ENCODE data around the gene HOXB3. TPM values are rescaled to one million over a fixed set of nuclear protein-coding genes. Genes with fewer than 3 reads are reported as not detected.
A peak's percentile ranks its signal among the peaks of the same experiment; 100 is the strongest.

Gene HOXB3
- total RNA-seq, 4 donors from 2014 or later, result 10.8 to 34.9 (median 28.7) TPM

GRCh38 chr17:48506246-48506645 is 83.8 kb downstream of the HOXB3 start:
- H3K9me3 ChIP-seq, result no peaks in the 10 kb centered on the region
- intact Hi-C loops (cut with DNase I), result no loop called here
- TF ChIP-seq POLR2AphosphoS5 (IDR thresholded peaks at IDR 0.05) (no peak), POLR2A (IDR thresholded peaks at IDR 0.05; ENCODE audit: low read depth) (no peak), EP300 (IDR thresholded peaks at IDR 0.05) (no peak)
- TF ChIP-seq, protein P1, sequence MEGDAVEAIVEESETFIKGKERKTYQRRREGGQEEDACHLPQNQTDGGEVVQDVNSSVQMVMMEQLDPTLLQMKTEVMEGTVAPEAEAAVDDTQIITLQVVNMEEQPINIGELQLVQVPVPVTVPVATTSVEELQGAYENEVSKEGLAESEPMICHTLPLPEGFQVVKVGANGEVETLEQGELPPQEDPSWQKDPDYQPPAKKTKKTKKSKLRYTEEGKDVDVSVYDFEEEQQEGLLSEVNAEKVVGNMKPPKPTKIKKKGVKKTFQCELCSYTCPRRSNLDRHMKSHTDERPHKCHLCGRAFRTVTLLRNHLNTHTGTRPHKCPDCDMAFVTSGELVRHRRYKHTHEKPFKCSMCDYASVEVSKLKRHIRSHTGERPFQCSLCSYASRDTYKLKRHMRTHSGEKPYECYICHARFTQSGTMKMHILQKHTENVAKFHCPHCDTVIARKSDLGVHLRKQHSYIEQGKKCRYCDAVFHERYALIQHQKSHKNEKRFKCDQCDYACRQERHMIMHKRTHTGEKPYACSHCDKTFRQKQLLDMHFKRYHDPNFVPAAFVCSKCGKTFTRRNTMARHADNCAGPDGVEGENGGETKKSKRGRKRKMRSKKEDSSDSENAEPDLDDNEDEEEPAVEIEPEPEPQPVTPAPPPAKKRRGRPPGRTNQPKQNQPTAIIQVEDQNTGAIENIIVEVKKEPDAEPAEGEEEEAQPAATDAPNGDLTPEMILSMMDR (IDR thresholded peaks at IDR 0.05), result no peak
- peaks cover 0 to 24% (median 8%) of the 10 kb centered on the region in 4 donors for H3K4me1 ChIP-seq
- no peak for DNase-seq (ENCODE audit: extremely low spot score)
- H3K36me3 ChIP-seq, result no peaks in the 10 kb centered on the region
- no peak overlapping the region for H3K4me3 ChIP-seq
- no peaks in the 10 kb centered on the region for H3K27me3 ChIP-seq
- WGBS, result 70% methylated on average over 5 of the region's 5 CpGs
- no peak overlapping the region for H3K27ac ChIP-seq (replicated peaks in 1 of 4)

- Histone ChIP-seq H3K27me3 (no peaks in the 10 kb centered on the region), H3K4me1 (peaks cover 0 to 29% (median 12%) of the 10 kb centered on the region in 4 donors), H3K4me3 (no peak overlapping the region), H3K9me3 (no peaks in the 10 kb centered on the region), H3K36me3 (no peaks in the 10 kb centered on the region), H3K27ac (replicated peaks in 1 of 4) (no peak overlapping the region)
- DNase-seq (ENCODE audit: extremely low spot score), result no peak
- intact Hi-C loops (cut with DNase I), result no loop called here
- WGBS, result 28% methylated on average over 1 of the region's 1 CpG
- TF ChIP-seq EP300 (IDR thresholded peaks at IDR 0.05) (no peak), POLR2AphosphoS5 (IDR thresholded peaks at IDR 0.05) (peak; percentile 46 to 68), POLR2A (IDR thresholded peaks at IDR 0.05; ENCODE audit: low read depth) (no peak)
Measured at GRCh38 chr17:48505788-48506187, 84.3 kb downstream of the HOXB3 start.

DNA sequence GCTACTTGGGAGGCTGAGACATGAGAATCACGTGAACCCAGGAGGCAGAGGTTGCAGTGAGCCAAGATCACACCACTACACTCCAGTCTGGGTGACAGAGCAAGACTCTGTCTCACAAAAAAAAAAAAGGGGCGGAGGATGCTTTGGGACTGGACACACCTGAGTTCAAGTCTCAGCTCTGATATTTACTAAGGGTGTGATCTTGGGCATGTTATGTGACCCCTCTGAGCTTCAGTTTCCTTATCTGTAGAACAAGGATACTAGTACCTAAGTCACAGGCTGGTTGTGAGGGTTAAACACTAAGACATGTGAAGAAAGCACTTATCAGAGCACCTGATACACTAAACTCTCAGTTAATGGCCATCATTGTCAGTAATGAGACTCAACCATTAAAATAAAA is 85.1 kb downstream of the HOXB3 start:
- intact Hi-C loops (cut with DNase I), result no loop called here
- no peak overlapping the region for H3K4me3 ChIP-seq
- no peaks in the 10 kb centered on the region for H3K36me3 ChIP-seq
- WGBS, result 90% methylated on average over 2 of the region's 2 CpGs
- DNase-seq (ENCODE audit: extremely low spot score), result no peak
- H3K4me1 ChIP-seq, result peaks cover 0 to 35% (median 16%) of the 10 kb centered on the region in 4 donors
- H3K27ac ChIP-seq (replicated peaks in 1 of 4), result no peak overlapping the region
- TF ChIP-seq POLR2A (IDR thresholded peaks at IDR 0.05; ENCODE audit: low read depth), result no peak
- TF ChIP-seq, protein P1 (IDR thresholded peaks at IDR 0.05), result no peak
- TF ChIP-seq EP300 (IDR thresholded peaks at IDR 0.05), result no peak
- TF ChIP-seq POLR2AphosphoS5 (IDR thresholded peaks at IDR 0.05), result no peak
- no peaks in the 10 kb centered on the region for H3K27me3 ChIP-seq
- H3K9me3 ChIP-seq, result no peaks in the 10 kb centered on the region

DNA sequence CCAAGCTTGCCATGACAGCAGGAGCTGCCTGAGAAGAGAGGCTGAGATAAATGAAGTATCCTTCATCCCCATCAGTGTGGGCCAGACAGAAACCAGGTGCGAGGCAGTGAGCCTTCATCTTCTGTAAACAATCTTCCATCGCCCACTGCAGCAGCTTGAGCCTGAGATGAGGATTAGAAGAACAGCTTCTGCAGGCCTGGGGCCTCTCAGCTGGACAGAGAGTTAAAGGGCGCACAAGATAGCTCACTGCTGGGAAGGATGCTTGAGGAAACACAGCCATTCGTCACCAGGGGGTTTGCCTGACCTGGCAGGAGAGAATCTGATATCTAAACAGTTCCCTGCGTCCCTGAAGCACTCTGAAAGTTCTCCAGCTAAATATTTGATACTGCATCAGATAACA is 86.3 kb downstream of the HOXB3 start:
- DNase-seq (ENCODE audit: extremely low spot score), result no peak
- Histone ChIP-seq H3K27ac (replicated peaks in 1 of 4) (peak overlapping the region in 2 of 4 donors; percentile 11 to 56), H3K4me1 (peaks cover 0 to 35% (median 16%) of the 10 kb centered on the region in 4 donors), H3K9me3 (no peaks in the 10 kb centered on the region), H3K36me3 (no peaks in the 10 kb centered on the region), H3K4me3 (no peak overlapping the region), H3K27me3 (no peaks in the 10 kb centered on the region)
- 63% methylated on average over 5 of the region's 5 CpGs for WGBS
- TF ChIP-seq, protein P1 (IDR thresholded peaks at IDR 0.05), result no peak
- TF ChIP-seq POLR2AphosphoS5 (IDR thresholded peaks at IDR 0.05) (no peak), EP300 (IDR thresholded peaks at IDR 0.05) (no peak), POLR2A (IDR thresholded peaks at IDR 0.05; ENCODE audit: low read depth) (no peak)
- intact Hi-C loops (cut with DNase I), result no loop called here

DNA sequence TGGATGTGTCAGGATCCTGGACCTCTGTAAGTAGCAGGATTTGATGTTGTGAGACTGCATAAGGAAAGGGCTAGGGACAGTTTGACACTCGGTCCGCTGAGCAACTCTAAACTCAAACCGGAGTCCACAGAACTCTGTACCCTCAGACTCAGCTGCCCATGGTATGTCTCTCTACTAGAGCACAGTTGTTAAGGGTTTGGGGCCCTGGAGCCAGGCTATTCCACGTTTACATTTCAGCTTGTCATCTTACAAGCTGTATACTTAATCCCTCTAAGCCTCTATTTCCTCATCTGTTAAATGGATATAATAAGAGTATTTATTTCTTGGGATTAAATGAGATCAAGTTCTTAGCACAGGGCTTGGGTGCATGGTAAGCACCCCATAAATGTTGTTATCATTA is 87.1 kb downstream of the HOXB3 start:
- intact Hi-C loops (cut with DNase I), result no loop called here
- no peak for TF ChIP-seq EP300 (IDR thresholded peaks at IDR 0.05)
- TF ChIP-seq POLR2AphosphoS5 (IDR thresholded peaks at IDR 0.05), result no peak
- no peak for TF ChIP-seq POLR2A (IDR thresholded peaks at IDR 0.05; ENCODE audit: low read depth)
- TF ChIP-seq, protein P1 (IDR thresholded peaks at IDR 0.05), result no peak
- DNase-seq (ENCODE audit: extremely low spot score), result no peak
- Histone ChIP-seq H3K4me1 (peaks cover 0 to 35% (median 17%) of the 10 kb centered on the region in 4 donors), H3K36me3 (no peaks in the 10 kb centered on the region), H3K9me3 (no peaks in the 10 kb centered on the region), H3K4me3 (no peak overlapping the region), H3K27ac (replicated peaks in 1 of 4) (no peak overlapping the region), H3K27me3 (no peaks in the 10 kb centered on the region)
- WGBS, result 84% methylated on average over 4 of the region's 4 CpGs
